ENCODE results near the gene FGF14. TPM values are rescaled to one million over a fixed set of nuclear protein-coding genes. Genes with fewer than 3 reads are reported as not detected.

Gene FGF14
- 1 to 10 TPM in 2 of 4 donors, under 1 TPM in 2; under 0.01 to 2.4 (median 0.99) TPM for total RNA-seq

- WGBS, 2 donors (ENCODE audit: low coverage in 1 of 2): 19 to 20% methylated on average over 6 of the region's 6 CpGs
- in situ Hi-C loops (cut with MboI; ENCODE audit: low pct_ligation_motif_present in 1 of 4, low pct_unique_long_range_greater_than_20kb in 1 of 4, low sequenced_read_pairs in 3 of 4) (no loop called here), intact Hi-C loops (cut with DNase I; ENCODE audit: low total_unique reads) (no loop called here)
- Histone ChIP-seq H3K27ac (peak within 1 kb of the TSS in 3 of 4 donors; percentile 24 to 75 (median 41)), H3K36me3 (no peaks in the 10 kb centered on the region), H3K27me3 (peaks cover 63% of the 10 kb centered on the region), H3K4me3 (peak within 1 kb of the TSS; percentile 35 to 55 (median 46)), H3K9me3 (no peaks in the 10 kb centered on the region), H3K4me1 (peaks cover 0 to 21% (median 6%) of the 10 kb centered on the region in 4 donors)
- no peak for DNase-seq
- TF ChIP-seq EP300 (IDR thresholded peaks at IDR 0.05; ENCODE audit: low read depth) (no peak), POLR2AphosphoS5 (IDR thresholded peaks at IDR 0.05) (no peak), CTCF (IDR thresholded peaks at IDR 0.05) (no peak), POLR2A (IDR thresholded peaks at IDR 0.05) (no peak)
These were observed at the start of gene FGF14 for GRCh38 chr13:102401766-102402165. TSS of gene FGF14 (minus strand) at chr13:102402048.

- intact Hi-C loops (cut with DNase I; ENCODE audit: low total_unique reads) (no loop called here), in situ Hi-C loops (cut with MboI; ENCODE audit: low pct_ligation_motif_present in 1 of 4, low pct_unique_long_range_greater_than_20kb in 1 of 4, low sequenced_read_pairs in 3 of 4) (no loop called here)
- no peak for DNase-seq
- Histone ChIP-seq H3K27me3 (no peaks in the 10 kb centered on the region), H3K27ac (no peak overlapping the region), H3K36me3 (no peaks in the 10 kb centered on the region), H3K4me1 (peaks cover 0 to 3% (median 0%) of the 10 kb centered on the region in 4 donors), H3K4me3 (no peak overlapping the region), H3K9me3 (no peaks in the 10 kb centered on the region)
- TF ChIP-seq POLR2A (IDR thresholded peaks at IDR 0.05) (no peak), CTCF (IDR thresholded peaks at IDR 0.05) (no peak), POLR2AphosphoS5 (IDR thresholded peaks at IDR 0.05) (no peak), EP300 (IDR thresholded peaks at IDR 0.05; ENCODE audit: low read depth) (no peak)
- 88% methylated on average over 1 of the region's 1 CpG; no CpG with 5 or more reads in 1 of the 2 donors for WGBS, 2 donors (ENCODE audit: low coverage in 1 of 2)
These were observed 41.4 kb upstream of the FGF14 start for GRCh38 chr13:102443249-102443648.

DNA sequence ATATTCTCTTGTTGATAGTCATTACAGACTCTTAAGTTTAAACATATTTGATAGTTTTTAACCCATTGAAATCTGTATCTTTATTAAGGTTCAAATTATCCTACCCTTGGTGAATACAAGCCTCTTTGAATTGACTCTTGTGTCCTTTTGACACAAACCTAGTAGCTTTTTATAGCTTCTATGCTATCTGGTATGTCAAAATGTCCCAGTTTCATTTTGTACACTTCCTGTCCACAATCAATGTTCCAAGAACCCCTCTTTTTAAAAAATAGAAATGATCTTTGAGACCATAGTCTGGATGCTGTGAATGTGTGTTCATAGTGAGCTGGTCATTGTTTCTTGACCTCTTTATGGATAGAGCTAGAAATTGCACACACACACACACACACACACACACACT, 39.2 kb upstream of the FGF14 start:
- no peaks in the 10 kb centered on the region for H3K27me3 ChIP-seq
- H3K4me1 ChIP-seq: peaks cover 0 to 3% (median 0%) of the 10 kb centered on the region in 4 donors
- H3K9me3 ChIP-seq: no peaks in the 10 kb centered on the region
- no peak for TF ChIP-seq EP300 (IDR thresholded peaks at IDR 0.05; ENCODE audit: low read depth)
- no peak for TF ChIP-seq POLR2A (IDR thresholded peaks at IDR 0.05)
- TF ChIP-seq CTCF (IDR thresholded peaks at IDR 0.05): no peak
- TF ChIP-seq POLR2AphosphoS5 (IDR thresholded peaks at IDR 0.05): no peak
- no peak for DNase-seq
- no peak overlapping the region for H3K27ac ChIP-seq
- no peaks in the 10 kb centered on the region for H3K36me3 ChIP-seq
- in situ Hi-C loops (cut with MboI; ENCODE audit: low pct_ligation_motif_present in 1 of 4, low pct_unique_long_range_greater_than_20kb in 1 of 4, low sequenced_read_pairs in 3 of 4): no loop called here
- no peak overlapping the region for H3K4me3 ChIP-seq
- intact Hi-C loops (cut with DNase I; ENCODE audit: low total_unique reads): no loop called here

GRCh38 chr13:102440259-102440936, 38.5 kb upstream of the FGF14 start:
- no peak for TF ChIP-seq EP300 (IDR thresholded peaks at IDR 0.05; ENCODE audit: low read depth)
- TF ChIP-seq POLR2A (IDR thresholded peaks at IDR 0.05): no peak
- TF ChIP-seq CTCF (IDR thresholded peaks at IDR 0.05): no peak
- no peak for TF ChIP-seq POLR2AphosphoS5 (IDR thresholded peaks at IDR 0.05)
- 31 to 43% methylated on average over 2 of the region's 2 CpGs for WGBS, 2 donors (ENCODE audit: low coverage in 1 of 2)
- DNase-seq: peak; percentile 42
- Histone ChIP-seq H3K9me3 (no peaks in the 10 kb centered on the region), H3K27ac (no peak overlapping the region), H3K4me3 (no peak overlapping the region), H3K27me3 (no peaks in the 10 kb centered on the region), H3K4me1 (peaks cover 0 to 3% (median 0%) of the 10 kb centered on the region in 4 donors), H3K36me3 (no peaks in the 10 kb centered on the region)
- intact Hi-C loops (cut with DNase I; ENCODE audit: low total_unique reads) (no loop called here), in situ Hi-C loops (cut with MboI; ENCODE audit: low pct_ligation_motif_present in 1 of 4, low pct_unique_long_range_greater_than_20kb in 1 of 4, low sequenced_read_pairs in 3 of 4) (no loop called here)
